ENCODE measurements around the gene NGF.
A peak's percentile ranks its signal among the peaks of the same experiment; 100 is the strongest.
"Not testable (repeated sequence)": the region's sequence is repeated elsewhere in the genome, so short reads cannot be mapped to it uniquely, and the experiment has no call there.

The NGF gene

GRCh38 chr1:115337633-115338456 is at the start of gene NGF:
NGF (minus strand) TSS chr1:115338249; CDS start chr1:115286795, 51,454 bp downstream.
- Mint-ChIP-seq H3K4me1 (peaks cover 2% of the 10 kb centered on the region), H3K4me3 (no peak within 1 kb of the TSS), H3K36me3 (ENCODE audit: low read depth) (no peaks in the 10 kb centered on the region), H3K9me3 (no peaks in the 10 kb centered on the region), H3K27ac (no peak within 1 kb of the TSS), H3K27me3 (peaks cover 43% of the 10 kb centered on the region)
- DNase-seq (no peak), ATAC-seq (no peak)

- H3K9me3 Mint-ChIP-seq = peaks cover 18% of the 10 kb centered on the region
- H3K4me1 Mint-ChIP-seq, H3K4me3 Mint-ChIP-seq: not testable (repeated sequence)
Observed at GRCh38 chr1:115383455-115383854, 45.4 kb upstream of the NGF start.

GRCh38 chr1:115379943-115380342 is 41.9 kb upstream of the NGF start:
- no peak overlapping the region for H3K4me3 Mint-ChIP-seq
- no peaks in the 10 kb centered on the region for H3K4me1 Mint-ChIP-seq
- H3K36me3 Mint-ChIP-seq (ENCODE audit: low read depth) = no peaks in the 10 kb centered on the region
- ATAC-seq = no peak
- peaks cover 11% of the 10 kb centered on the region for H3K27me3 Mint-ChIP-seq
- H3K27ac Mint-ChIP-seq = no peak overlapping the region
- no peaks in the 10 kb centered on the region for H3K9me3 Mint-ChIP-seq
- no peak for DNase-seq

More at GRCh38 chr1:115383455-115383854, 45.4 kb upstream of the NGF start:
- peaks cover 22% of the 10 kb centered on the region for H3K27me3 Mint-ChIP-seq
- not testable (repeated sequence) for ATAC-seq; H3K27ac Mint-ChIP-seq; H3K36me3 Mint-ChIP-seq (ENCODE audit: low read depth); DNase-seq

- H3K27ac Mint-ChIP-seq = no peak overlapping the region
- DNase-seq = no peak
- H3K36me3 Mint-ChIP-seq (ENCODE audit: low read depth) = no peaks in the 10 kb centered on the region
- no peaks in the 10 kb centered on the region for H3K9me3 Mint-ChIP-seq
- no peak overlapping the region for H3K4me3 Mint-ChIP-seq
- H3K27me3 Mint-ChIP-seq = peaks cover 4% of the 10 kb centered on the region
- H3K4me1 Mint-ChIP-seq = no peaks in the 10 kb centered on the region
- ATAC-seq = no peak
Observed at GRCh38 chr1:115377411-115377810, 39.4 kb upstream of the NGF start.

- Mint-ChIP-seq H3K27me3 (peaks cover 2% of the 10 kb centered on the region), H3K9me3 (no peaks in the 10 kb centered on the region), H3K36me3 (ENCODE audit: low read depth) (no peaks in the 10 kb centered on the region), H3K4me3 (no peak overlapping the region), H3K4me1 (no peaks in the 10 kb centered on the region), H3K27ac (no peak overlapping the region)
- ATAC-seq (no peak), DNase-seq (no peak)
Observed at GRCh38 chr1:115374598-115374997, 36.5 kb upstream of the NGF start.

- DNase-seq (no peak), ATAC-seq (peak; percentile 72)
- Mint-ChIP-seq H3K36me3 (ENCODE audit: low read depth) (no peaks in the 10 kb centered on the region), H3K4me1 (no peaks in the 10 kb centered on the region), H3K4me3 (no peak overlapping the region), H3K27me3 (peaks cover under 1% of the 10 kb centered on the region), H3K27ac (no peak overlapping the region), H3K9me3 (no peaks in the 10 kb centered on the region)
Observed at GRCh38 chr1:115373305-115373704, 35.3 kb upstream of the NGF start.

GRCh38 chr1:115365738-115366137 is 27.7 kb upstream of the NGF start:
- H3K27ac Mint-ChIP-seq = no peak overlapping the region
- DNase-seq (no peak), ATAC-seq (no peak)
- H3K4me1 Mint-ChIP-seq = no peaks in the 10 kb centered on the region
- no peaks in the 10 kb centered on the region for H3K27me3 Mint-ChIP-seq
- H3K4me3 Mint-ChIP-seq = no peak overlapping the region
- H3K36me3 Mint-ChIP-seq (ENCODE audit: low read depth) = no peaks in the 10 kb centered on the region
- H3K9me3 Mint-ChIP-seq = no peaks in the 10 kb centered on the region

- no peak for ATAC-seq
Observed at GRCh38 chr1:115364780-115365155, 26.7 kb upstream of the NGF start.

GRCh38 chr1:115364046-115364779 is 26.2 kb upstream of the NGF start:
- Mint-ChIP-seq H3K36me3 (ENCODE audit: low read depth) (no peaks in the 10 kb centered on the region), H3K4me3 (no peak overlapping the region), H3K27me3 (no peaks in the 10 kb centered on the region), H3K4me1 (no peaks in the 10 kb centered on the region), H3K27ac (no peak overlapping the region), H3K9me3 (no peaks in the 10 kb centered on the region)
- no peak for ATAC-seq
- DNase-seq = no peak

More at GRCh38 chr1:115364780-115365155, 26.7 kb upstream of the NGF start:
- H3K9me3 Mint-ChIP-seq = no peaks in the 10 kb centered on the region
- no peak for DNase-seq
- H3K27me3 Mint-ChIP-seq = no peaks in the 10 kb centered on the region
- H3K4me1 Mint-ChIP-seq = no peaks in the 10 kb centered on the region
- no peak overlapping the region for H3K27ac Mint-ChIP-seq
- no peak overlapping the region for H3K4me3 Mint-ChIP-seq
- H3K36me3 Mint-ChIP-seq (ENCODE audit: low read depth) = no peaks in the 10 kb centered on the region

GRCh38 chr1:115363171-115363570 is 25.1 kb upstream of the NGF start:
- no peaks in the 10 kb centered on the region for H3K4me1 Mint-ChIP-seq
- H3K9me3 Mint-ChIP-seq = no peaks in the 10 kb centered on the region
- ATAC-seq (no peak), DNase-seq (no peak)
- no peak overlapping the region for H3K27ac Mint-ChIP-seq
- H3K4me3 Mint-ChIP-seq = no peak overlapping the region
- H3K36me3 Mint-ChIP-seq (ENCODE audit: low read depth) = no peaks in the 10 kb centered on the region
- no peaks in the 10 kb centered on the region for H3K27me3 Mint-ChIP-seq

- not testable (repeated sequence) for H3K9me3 Mint-ChIP-seq; DNase-seq; H3K36me3 Mint-ChIP-seq (ENCODE audit: low read depth); ATAC-seq; H3K27ac Mint-ChIP-seq; H3K4me3 Mint-ChIP-seq; H3K4me1 Mint-ChIP-seq; H3K27me3 Mint-ChIP-seq
Observed at GRCh38 chr1:115360505-115361129, 22.6 kb upstream of the NGF start.

GRCh38 chr1:115359787-115360452 is 21.9 kb upstream of the NGF start:
- H3K9me3 Mint-ChIP-seq; H3K36me3 Mint-ChIP-seq (ENCODE audit: low read depth); H3K4me3 Mint-ChIP-seq; H3K27me3 Mint-ChIP-seq; H3K27ac Mint-ChIP-seq; ATAC-seq; H3K4me1 Mint-ChIP-seq; DNase-seq: not testable (repeated sequence)

GRCh38 chr1:115356356-115356755 is 18.3 kb upstream of the NGF start:
- H3K4me1 Mint-ChIP-seq = no peaks in the 10 kb centered on the region
- peaks cover 2% of the 10 kb centered on the region for H3K27me3 Mint-ChIP-seq
- no peaks in the 10 kb centered on the region for H3K36me3 Mint-ChIP-seq (ENCODE audit: low read depth)
- no peak overlapping the region for H3K27ac Mint-ChIP-seq
- no peak overlapping the region for H3K4me3 Mint-ChIP-seq
- H3K9me3 Mint-ChIP-seq = no peaks in the 10 kb centered on the region
- no peak for DNase-seq
- ATAC-seq = no peak

- peaks cover 2% of the 10 kb centered on the region for H3K27me3 Mint-ChIP-seq
- no peak overlapping the region for H3K4me3 Mint-ChIP-seq
- no peaks in the 10 kb centered on the region for H3K9me3 Mint-ChIP-seq
- DNase-seq (no peak), ATAC-seq (no peak)
- no peaks in the 10 kb centered on the region for H3K4me1 Mint-ChIP-seq
- no peak overlapping the region for H3K27ac Mint-ChIP-seq
- no peaks in the 10 kb centered on the region for H3K36me3 Mint-ChIP-seq (ENCODE audit: low read depth)
Observed at GRCh38 chr1:115355069-115355468, 17.0 kb upstream of the NGF start.
